Ishikawa (cell line): ENCODE measurements around the gene FOXN4.
A peak's percentile ranks its signal among the peaks of the same experiment; 100 is the strongest.

ENCODE experiments used
- EP300 ChIP-seq: IDR thresholded peaks from 2 replicates; pipeline ENCODE4 v1.6.1; 2012; ENCODE audit warnings: borderline replicate concordance
- FOXM1 ChIP-seq: IDR thresholded peaks from 2 replicates; pipeline ENCODE4 v1.6.1; 2012; ENCODE audit warnings: low read depth, borderline replicate concordance
- RAD21 ChIP-seq: IDR thresholded peaks from 2 replicates; pipeline ENCODE4 v1.6.1; 2012; ENCODE audit warnings: low read depth
- TAF1 ChIP-seq: IDR thresholded peaks from 2 replicates; pipeline ENCODE4 v1.6.1; 2012; ENCODE audit warnings: low read depth, mild to moderate bottlenecking
- TCF12 ChIP-seq: IDR thresholded peaks from 2 replicates; pipeline ENCODE4 v1.6.1; 2012; ENCODE audit warnings: low read depth
- TEAD4 ChIP-seq: IDR thresholded peaks from 2 replicates; pipeline ENCODE4 v1.6.1; 2012
- YY1 ChIP-seq: IDR thresholded peaks from 2 replicates; pipeline ENCODE4 v1.6.1; 2012; ENCODE audit warnings: low read depth
- ZBTB7A ChIP-seq: IDR thresholded peaks from 2 replicates; pipeline ENCODE4 v1.6.1; 2012; ENCODE audit warnings: low read depth
- TF ChIP-seq, protein P1 (sequence below): IDR thresholded peaks from 2 replicates; pipeline ENCODE4 v1.6.1; 2012; ENCODE audit warnings: low read depth, mild to moderate bottlenecking
- TF ChIP-seq, protein P2 (sequence below): IDR thresholded peaks from 2 replicates; pipeline ENCODE4 v1.6.1; 2012

DNA sequence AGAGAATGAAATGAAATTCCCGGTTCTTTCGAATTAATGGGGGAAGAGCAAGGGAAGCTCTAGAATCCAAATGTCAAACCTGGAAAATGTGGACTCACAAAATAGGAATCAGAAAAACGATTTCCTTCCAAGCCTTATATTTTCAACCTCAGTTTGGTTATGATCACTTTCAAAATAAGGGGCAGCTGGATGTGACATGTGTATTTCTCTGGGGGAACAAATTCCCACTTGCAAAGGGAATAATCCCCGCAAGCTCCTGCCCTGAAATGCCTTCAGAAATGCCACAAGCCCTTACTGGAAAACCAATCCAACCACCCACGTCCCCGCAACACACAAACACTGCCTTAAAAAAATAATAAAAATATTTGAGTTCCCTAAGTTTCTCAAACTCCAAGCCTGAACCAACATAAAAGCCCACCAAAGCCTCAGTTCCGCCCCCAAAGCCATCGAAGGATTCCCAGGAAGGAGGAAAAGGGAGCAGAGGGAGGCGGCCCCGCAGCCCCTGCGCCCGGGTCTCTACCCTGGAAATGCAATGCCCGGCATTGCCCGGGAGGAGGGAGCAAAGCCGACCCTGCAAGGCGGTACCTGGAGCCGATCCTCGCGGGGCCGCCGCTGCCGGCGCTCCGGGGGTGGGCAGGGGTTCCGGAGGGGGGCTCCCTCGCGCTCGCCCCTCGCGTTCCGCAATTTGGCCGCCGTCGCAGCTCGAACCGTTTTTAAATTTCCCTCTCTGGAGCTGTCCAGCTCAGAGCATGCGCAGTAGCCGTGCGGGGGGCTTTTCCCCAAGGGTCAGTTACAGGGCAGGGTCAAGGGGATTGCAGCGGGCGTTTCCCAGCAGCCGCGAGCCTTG, at the start of gene FOXN4:
- TF ChIP-seq EP300 (no peak), ZBTB7A (peak; percentile 58; the same call in 1 of the 2 replicates), TEAD4 (no peak), TCF12 (no peak), YY1 (no peak), FOXM1 (no peak), TAF1 (no peak), RAD21 (no peak)
- TF ChIP-seq, protein P1, sequence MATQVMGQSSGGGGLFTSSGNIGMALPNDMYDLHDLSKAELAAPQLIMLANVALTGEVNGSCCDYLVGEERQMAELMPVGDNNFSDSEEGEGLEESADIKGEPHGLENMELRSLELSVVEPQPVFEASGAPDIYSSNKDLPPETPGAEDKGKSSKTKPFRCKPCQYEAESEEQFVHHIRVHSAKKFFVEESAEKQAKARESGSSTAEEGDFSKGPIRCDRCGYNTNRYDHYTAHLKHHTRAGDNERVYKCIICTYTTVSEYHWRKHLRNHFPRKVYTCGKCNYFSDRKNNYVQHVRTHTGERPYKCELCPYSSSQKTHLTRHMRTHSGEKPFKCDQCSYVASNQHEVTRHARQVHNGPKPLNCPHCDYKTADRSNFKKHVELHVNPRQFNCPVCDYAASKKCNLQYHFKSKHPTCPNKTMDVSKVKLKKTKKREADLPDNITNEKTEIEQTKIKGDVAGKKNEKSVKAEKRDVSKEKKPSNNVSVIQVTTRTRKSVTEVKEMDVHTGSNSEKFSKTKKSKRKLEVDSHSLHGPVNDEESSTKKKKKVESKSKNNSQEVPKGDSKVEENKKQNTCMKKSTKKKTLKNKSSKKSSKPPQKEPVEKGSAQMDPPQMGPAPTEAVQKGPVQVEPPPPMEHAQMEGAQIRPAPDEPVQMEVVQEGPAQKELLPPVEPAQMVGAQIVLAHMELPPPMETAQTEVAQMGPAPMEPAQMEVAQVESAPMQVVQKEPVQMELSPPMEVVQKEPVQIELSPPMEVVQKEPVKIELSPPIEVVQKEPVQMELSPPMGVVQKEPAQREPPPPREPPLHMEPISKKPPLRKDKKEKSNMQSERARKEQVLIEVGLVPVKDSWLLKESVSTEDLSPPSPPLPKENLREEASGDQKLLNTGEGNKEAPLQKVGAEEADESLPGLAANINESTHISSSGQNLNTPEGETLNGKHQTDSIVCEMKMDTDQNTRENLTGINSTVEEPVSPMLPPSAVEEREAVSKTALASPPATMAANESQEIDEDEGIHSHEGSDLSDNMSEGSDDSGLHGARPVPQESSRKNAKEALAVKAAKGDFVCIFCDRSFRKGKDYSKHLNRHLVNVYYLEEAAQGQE, result peak; percentile 76
- TF ChIP-seq, protein P2, sequence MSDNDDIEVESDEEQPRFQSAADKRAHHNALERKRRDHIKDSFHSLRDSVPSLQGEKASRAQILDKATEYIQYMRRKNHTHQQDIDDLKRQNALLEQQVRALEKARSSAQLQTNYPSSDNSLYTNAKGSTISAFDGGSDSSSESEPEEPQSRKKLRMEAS, result 0 out of 2 replicates have a peak, but pooled peaks have one; percentile 43
